Stomach (tissue), 9 donors: Measurements from ENCODE around the gene COL1A1. TPM values are rescaled to one million over a fixed set of nuclear protein-coding genes. Genes with fewer than 3 reads are reported as not detected.

ENCODE experiments used
- DNase-seq, 2 donors: peaks; one replicate each; pipeline versions ENCODE4 v3.0.0 to v3.0.0-alpha.2; 2013 to 2019
- H3K27ac ChIP-seq, 5 donors: fragments of 200-600 bp in 4 of 5; sonication (generic) in 4 of 5; one replicate each; pipeline ENCODE4 v1.5.1; 2013 to 2019; ENCODE audit warnings: mild to moderate bottlenecking in 1 of 5, moderate library complexity in 1 of 5
- H3K27me3 ChIP-seq, 3 donors: fragments of 200-600 bp; sonication (generic); one replicate each; pipeline ENCODE4 v1.5.1; 2017 to 2019; ENCODE audit warnings: mixed run types in 1 of 3
- H3K36me3 ChIP-seq, 4 donors: fragments of 200-600 bp; sonication (generic); 1 replicate in 3 of 4; 2 replicates in 1 of 4; pipeline ENCODE4 v1.5.1; 2016 to 2019
- H3K4me1 ChIP-seq, 4 donors: fragments of 200-600 bp; sonication (generic); one replicate each; pipeline ENCODE4 v1.5.1; 2016 to 2019
- H3K4me3 ChIP-seq, 4 donors: fragments of 200-600 bp; sonication (generic) in 3 of 4; one replicate each; pipeline ENCODE4 v1.5.1; 2016 to 2019; ENCODE audit warnings: mild to moderate bottlenecking in 1 of 4
- H3K9me3 ChIP-seq, 4 donors: fragments of 200-600 bp; sonication (generic); one replicate each; pipeline ENCODE4 v1.5.1; 2016 to 2019
- EP300 ChIP-seq: sonication (generic); formaldehyde crosslinking; IDR thresholded peaks from one replicate; pipeline ENCODE4 v1.6.1; 2017; ENCODE audit warnings: antibody characterized with exemption
- POLR2A ChIP-seq, 4 donors: fragments of 450-650 bp; IDR thresholded peaks; one replicate each; pipeline ENCODE4 v1.6.1; 2016; ENCODE audit warnings: antibody characterized with exemption in 4 of 4, control low read depth in 2 of 4, mild to moderate bottlenecking in 1 of 4, moderate library complexity in 1 of 4
- POLR2AphosphoS5 ChIP-seq, 3 donors: sonication (generic); formaldehyde crosslinking; IDR thresholded peaks; one replicate each; pipeline ENCODE4 v1.6.1; 2016; ENCODE audit warnings: antibody characterized with exemption in 3 of 3
- WGBS, 5 donors: extraction: QIAGEN DNeasy Blood & Tissue Kit in 3 of 5; methylation state at CpG; one replicate each; pipeline versions ENCODE4 v1.1.5 to v1.1.7; 2013 to 2018; 5-methylcytosine and 5-hydroxymethylcytosine counted together
- intact Hi-C: fragments of 100-400 bp; cut with DNase I; formaldehyde crosslinking; loops from one replicate; pipeline ENCODE4 v1.15.1; 2023; ENCODE audit warnings: low total_unique reads
- polyA plus RNA-seq, 3 donors: library from polyadenylated mRNA; stranded (reverse); fragments of 200-250 nt; gene quantifications; one replicate each; pipeline ENCODE4 v1.2.3, GENCODE V29; 2013
- total RNA-seq, 5 donors: library from RNA; depleted of rRNA; stranded (reverse); fragments of >200 nt; gene quantifications; one replicate each; pipeline versions ENCODE4 v1.1.0 to v1.2.3, GENCODE V29; 2014 to 2016
- TF ChIP-seq, protein P1 (sequence below), 7 experiments: fragments of 450-650 bp in 4 of 7; fragments of 200-600 bp in 3 of 7; sonication (generic) in 3 of 7; IDR thresholded peaks; one replicate each; pipeline ENCODE4 v1.5.1; 2016 to 2019; ENCODE audit warnings: antibody characterized with exemption in 7 of 7, control low read depth in 2 of 7, mild to moderate bottlenecking in 1 of 7
- donor health status: healthy with polysubstance abuse.
- donor health status: Bipolar disorder and iron deficiency.
- donor health status: healthy.

Gene COL1A1
- total and polyA plus RNA-seq, 8 donors, result 17.9 to 1,931 (median 142) TPM

GRCh38 chr17:50165066-50165465 lies 36.4 kb downstream of the COL1A1 start:
- Histone ChIP-seq H3K4me3 (no peak overlapping the region), H3K4me1 (peaks cover 17 to 69% (median 42%) of the 10 kb centered on the region in 4 donors)
- TF ChIP-seq EP300, result no peak
- TF ChIP-seq POLR2AphosphoS5 (IDR thresholded peaks at IDR 0.05), result no peak
- TF ChIP-seq, protein P1, sequence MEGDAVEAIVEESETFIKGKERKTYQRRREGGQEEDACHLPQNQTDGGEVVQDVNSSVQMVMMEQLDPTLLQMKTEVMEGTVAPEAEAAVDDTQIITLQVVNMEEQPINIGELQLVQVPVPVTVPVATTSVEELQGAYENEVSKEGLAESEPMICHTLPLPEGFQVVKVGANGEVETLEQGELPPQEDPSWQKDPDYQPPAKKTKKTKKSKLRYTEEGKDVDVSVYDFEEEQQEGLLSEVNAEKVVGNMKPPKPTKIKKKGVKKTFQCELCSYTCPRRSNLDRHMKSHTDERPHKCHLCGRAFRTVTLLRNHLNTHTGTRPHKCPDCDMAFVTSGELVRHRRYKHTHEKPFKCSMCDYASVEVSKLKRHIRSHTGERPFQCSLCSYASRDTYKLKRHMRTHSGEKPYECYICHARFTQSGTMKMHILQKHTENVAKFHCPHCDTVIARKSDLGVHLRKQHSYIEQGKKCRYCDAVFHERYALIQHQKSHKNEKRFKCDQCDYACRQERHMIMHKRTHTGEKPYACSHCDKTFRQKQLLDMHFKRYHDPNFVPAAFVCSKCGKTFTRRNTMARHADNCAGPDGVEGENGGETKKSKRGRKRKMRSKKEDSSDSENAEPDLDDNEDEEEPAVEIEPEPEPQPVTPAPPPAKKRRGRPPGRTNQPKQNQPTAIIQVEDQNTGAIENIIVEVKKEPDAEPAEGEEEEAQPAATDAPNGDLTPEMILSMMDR (IDR thresholded peaks at IDR 0.05), result no peak
- TF ChIP-seq POLR2A (IDR thresholded peaks at IDR 0.05), result no peak

GRCh38 chr17:50164697-50164988 lies 36.8 kb downstream of the COL1A1 start:
- Histone ChIP-seq H3K27ac (no peak overlapping the region), H3K4me3 (no peak overlapping the region), H3K9me3 (no peaks in the 10 kb centered on the region), H3K27me3 (no peaks in the 10 kb centered on the region), H3K36me3 (no peaks in the 10 kb centered on the region), H3K4me1 (peaks cover 17 to 66% (median 42%) of the 10 kb centered on the region in 4 donors)
- intact Hi-C loops, result no loop called here
- TF ChIP-seq, protein P1 (IDR thresholded peaks at IDR 0.05), result no peak
- TF ChIP-seq POLR2A (IDR thresholded peaks at IDR 0.05) (no peak), EP300 (no peak), POLR2AphosphoS5 (IDR thresholded peaks at IDR 0.05) (no peak)
- 87 to 98% (median 91%) methylated on average over 2 of the region's 2 CpGs for WGBS, 5 donors
- DNase-seq, result no peak

More at GRCh38 chr17:50165066-50165465, 36.4 kb downstream of the COL1A1 start:
- WGBS, 5 donors, result 77 to 87% (median 84%) methylated on average over 8 to 9 of the region's 9 CpGs
- Histone ChIP-seq H3K27me3 (no peaks in the 10 kb centered on the region), H3K36me3 (no peaks in the 10 kb centered on the region), H3K9me3 (no peaks in the 10 kb centered on the region), H3K27ac (peak overlapping the region in 2 of 5 donors; percentile 83 to 86)
- no peak for DNase-seq
- intact Hi-C loops, result no loop called here

- H3K27ac ChIP-seq, result no peak overlapping the region
- 75 to 80% (median 79%) methylated on average over 9 to 11 of the region's 11 CpGs for WGBS, 5 donors
- H3K36me3 ChIP-seq, result no peaks in the 10 kb centered on the region
- no peak overlapping the region for H3K4me3 ChIP-seq
- TF ChIP-seq, protein P1 (IDR thresholded peaks at IDR 0.05), result no peak
- TF ChIP-seq EP300 (no peak), POLR2A (IDR thresholded peaks at IDR 0.05) (no peak), POLR2AphosphoS5 (IDR thresholded peaks at IDR 0.05) (no peak)
- no peak for DNase-seq
- no peaks in the 10 kb centered on the region for H3K27me3 ChIP-seq
- peaks cover 16 to 60% (median 39%) of the 10 kb centered on the region in 4 donors for H3K4me1 ChIP-seq
- H3K9me3 ChIP-seq, result no peaks in the 10 kb centered on the region
- intact Hi-C loops, result no loop called here
Measured at GRCh38 chr17:50163843-50164696, 37.4 kb downstream of the COL1A1 start.

GRCh38 chr17:50162466-50163254 lies 38.8 kb downstream of the COL1A1 start:
- WGBS, 5 donors, result 68 to 78% (median 75%) methylated on average over 8 of the region's 8 CpGs
- H3K9me3 ChIP-seq, result no peaks in the 10 kb centered on the region
- no peak for DNase-seq
- TF ChIP-seq POLR2AphosphoS5 (IDR thresholded peaks at IDR 0.05), result no peak
- TF ChIP-seq POLR2A (IDR thresholded peaks at IDR 0.05), result no peak
- TF ChIP-seq EP300, result no peak
- TF ChIP-seq, protein P1 (IDR thresholded peaks at IDR 0.05), result no peak
- no peak overlapping the region for H3K4me3 ChIP-seq
- H3K36me3 ChIP-seq, result no peaks in the 10 kb centered on the region
- intact Hi-C loops, result no loop called here
- no peak overlapping the region for H3K27ac ChIP-seq
- H3K27me3 ChIP-seq, result no peaks in the 10 kb centered on the region
- H3K4me1 ChIP-seq, result peaks cover 12 to 47% (median 31%) of the 10 kb centered on the region in 4 donors
